ENCODE measurements around the gene ATF7IP2. TPM values are rescaled to one million over a fixed set of nuclear protein-coding genes. Genes with fewer than 3 reads are reported as not detected.
A peak's percentile ranks its signal among the peaks of the same experiment; 100 is the strongest.

ATF7IP2 gene
- total and polyA plus RNA-seq, 2 of the 13 experiments (the other 11 are each of a cell fraction or from before 2014, with no cell fraction given): 117 to 217 TPM

DNA sequence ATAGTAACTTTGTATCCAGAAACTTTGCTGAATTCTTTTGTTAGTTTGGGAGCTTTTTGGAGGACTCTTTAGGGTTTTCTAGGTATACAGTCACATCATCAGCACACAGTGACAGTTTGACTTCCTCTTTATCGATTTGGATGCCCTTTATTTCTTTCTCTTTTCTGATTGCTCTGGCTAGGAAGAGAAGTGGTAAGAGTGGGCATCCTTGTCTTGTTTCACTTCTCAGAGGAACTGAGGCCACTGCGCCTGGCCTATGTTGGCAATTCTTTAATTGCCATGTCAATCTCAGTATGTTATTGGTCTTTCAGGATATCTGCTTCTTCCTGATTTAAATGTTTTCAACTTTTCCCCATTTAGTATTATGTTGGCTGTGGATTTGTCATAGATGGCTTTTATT lies 24.6 kb downstream of the ATF7IP2 start:
- Histone ChIP-seq H3K79me2 (ENCODE audit: insufficient read depth, low read length) (peaks cover 87% of the 10 kb centered on the region), H3K4me1 (ENCODE audit: insufficient read depth, low read length) (peaks cover 34% of the 10 kb centered on the region), H3K9ac (ENCODE audit: insufficient read depth, low read depth, low read length) (no peak overlapping the region), H3K4me2 (ENCODE audit: low read depth, low read length) (no peak overlapping the region), H3K27me3 (ENCODE audit: control insufficient read depth in 1 of 2, insufficient read depth in 2 of 2, low read length in 2 of 2) (no peaks in the 10 kb centered on the region), H3K4me3 (replicated peaks in 1 of 3; ENCODE audit: insufficient read depth in 1 of 3, low read depth in 2 of 3, low read length in 3 of 3) (no peak overlapping the region), H3K36me3 (replicated peaks in 1 of 2; ENCODE audit: control insufficient read depth in 1 of 2, insufficient read depth in 2 of 2, low read length in 2 of 2) (peaks cover 5 to 23% of the 10 kb centered on the region in 2 experiments; a peak in 4 of 5 replicates), H4K20me1 (ENCODE audit: insufficient read depth, low read length) (no peaks in the 10 kb centered on the region), H2AFZ (ENCODE audit: low read length) (no peak overlapping the region), H3K27ac (ENCODE audit: extremely low read length, insufficient read depth, low read length) (no peak overlapping the region), H3K9me3 (ENCODE audit: low read length) (peaks cover 55% of the 10 kb centered on the region)
- DNase-seq (ENCODE audit: low spot score) (no peak), ATAC-seq (no peak), FAIRE-seq (no peak)
- CTCF ChIA-PET (ENCODE audit: low intra/inter-chr PET ratio, low total read pairs): no interaction called here
- in situ Hi-C loops (cut with HindIII; ENCODE audit: extremely low pct_ligation_motif_present, low pct_unique_long_range_greater_than_20kb): no loop called here
- intact Hi-C loops (cut with micrococcal nuclease; ENCODE audit: unreplicated experiment): no loop called here
- TSS peak; percentile 32 for BruUV-seq (replicated peaks)
- TF ChIP-seq, protein P1, sequence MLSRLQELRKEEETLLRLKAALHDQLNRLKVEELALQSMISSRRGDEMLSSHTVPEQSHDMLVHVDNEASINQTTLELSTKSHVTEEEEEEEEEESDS (CRISPR knock-in tag; IDR thresholded peaks at IDR 0.05; ENCODE audit: borderline replicate concordance): no peak
- TF ChIP-seq XBP1 (CRISPR knock-in tag; IDR thresholded peaks at IDR 0.05) (no peak), POLR2AphosphoS5 (IDR thresholded peaks at IDR 0.05; ENCODE audit: low read depth, low read length) (no peak), ZNF775 (CRISPR knock-in tag; IDR thresholded peaks at IDR 0.05; ENCODE audit: borderline replicate concordance) (no peak), ZNF333 (CRISPR knock-in tag; IDR thresholded peaks at IDR 0.05; ENCODE audit: borderline replicate concordance) (no peak), ZNF350 (CRISPR knock-in tag; IDR thresholded peaks at IDR 0.05; ENCODE audit: borderline replicate concordance, low read depth) (no peak), ZNF790 (CRISPR knock-in tag; IDR thresholded peaks at IDR 0.05; ENCODE audit: borderline replicate concordance) (no peak), ZNF136 (CRISPR knock-in tag; IDR thresholded peaks at IDR 0.05; ENCODE audit: low read depth) (no peak), MAZ (IDR thresholded peaks at IDR 0.05; ENCODE audit: borderline replicate concordance, low read depth, low read length) (no peak), MAZ (CRISPR knock-in tag; IDR thresholded peaks at IDR 0.05; ENCODE audit: low read depth) (no peak), ZNF543 (CRISPR knock-in tag; IDR thresholded peaks at IDR 0.05) (no peak)
- TF ChIP-seq, protein P2, sequence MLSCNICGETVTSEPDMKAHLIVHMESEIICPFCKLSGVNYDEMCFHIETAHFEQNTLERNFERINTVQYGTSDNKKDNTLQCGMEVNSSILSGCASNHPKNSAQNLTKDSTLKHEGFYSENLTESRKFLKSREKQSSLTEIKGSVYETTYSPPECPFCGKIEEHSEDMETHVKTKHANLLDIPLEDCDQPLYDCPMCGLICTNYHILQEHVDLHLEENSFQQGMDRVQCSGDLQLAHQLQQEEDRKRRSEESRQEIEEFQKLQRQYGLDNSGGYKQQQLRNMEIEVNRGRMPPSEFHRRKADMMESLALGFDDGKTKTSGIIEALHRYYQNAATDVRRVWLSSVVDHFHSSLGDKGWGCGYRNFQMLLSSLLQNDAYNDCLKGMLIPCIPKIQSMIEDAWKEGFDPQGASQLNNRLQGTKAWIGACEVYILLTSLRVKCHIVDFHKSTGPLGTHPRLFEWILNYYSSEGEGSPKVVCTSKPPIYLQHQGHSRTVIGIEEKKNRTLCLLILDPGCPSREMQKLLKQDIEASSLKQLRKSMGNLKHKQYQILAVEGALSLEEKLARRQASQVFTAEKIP (CRISPR knock-in tag; IDR thresholded peaks at IDR 0.05; ENCODE audit: borderline replicate concordance): no peak
- TF ChIP-seq, protein P3, sequence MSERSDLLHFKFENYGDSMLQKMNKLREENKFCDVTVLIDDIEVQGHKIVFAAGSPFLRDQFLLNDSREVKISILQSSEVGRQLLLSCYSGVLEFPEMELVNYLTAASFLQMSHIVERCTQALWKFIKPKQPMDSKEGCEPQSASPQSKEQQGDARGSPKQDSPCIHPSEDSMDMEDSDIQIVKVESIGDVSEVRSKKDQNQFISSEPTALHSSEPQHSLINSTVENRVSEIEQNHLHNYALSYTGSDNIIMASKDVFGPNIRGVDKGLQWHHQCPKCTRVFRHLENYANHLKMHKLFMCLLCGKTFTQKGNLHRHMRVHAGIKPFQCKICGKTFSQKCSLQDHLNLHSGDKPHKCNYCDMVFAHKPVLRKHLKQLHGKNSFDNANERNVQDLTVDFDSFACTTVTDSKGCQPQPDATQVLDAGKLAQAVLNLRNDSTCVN (CRISPR knock-in tag; IDR thresholded peaks at IDR 0.05; ENCODE audit: borderline replicate concordance): no peak
- TF ChIP-seq, protein P4, sequence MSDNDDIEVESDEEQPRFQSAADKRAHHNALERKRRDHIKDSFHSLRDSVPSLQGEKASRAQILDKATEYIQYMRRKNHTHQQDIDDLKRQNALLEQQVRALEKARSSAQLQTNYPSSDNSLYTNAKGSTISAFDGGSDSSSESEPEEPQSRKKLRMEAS (IDR thresholded peaks at IDR 0.05): no peak
- TF ChIP-seq, protein P5, sequence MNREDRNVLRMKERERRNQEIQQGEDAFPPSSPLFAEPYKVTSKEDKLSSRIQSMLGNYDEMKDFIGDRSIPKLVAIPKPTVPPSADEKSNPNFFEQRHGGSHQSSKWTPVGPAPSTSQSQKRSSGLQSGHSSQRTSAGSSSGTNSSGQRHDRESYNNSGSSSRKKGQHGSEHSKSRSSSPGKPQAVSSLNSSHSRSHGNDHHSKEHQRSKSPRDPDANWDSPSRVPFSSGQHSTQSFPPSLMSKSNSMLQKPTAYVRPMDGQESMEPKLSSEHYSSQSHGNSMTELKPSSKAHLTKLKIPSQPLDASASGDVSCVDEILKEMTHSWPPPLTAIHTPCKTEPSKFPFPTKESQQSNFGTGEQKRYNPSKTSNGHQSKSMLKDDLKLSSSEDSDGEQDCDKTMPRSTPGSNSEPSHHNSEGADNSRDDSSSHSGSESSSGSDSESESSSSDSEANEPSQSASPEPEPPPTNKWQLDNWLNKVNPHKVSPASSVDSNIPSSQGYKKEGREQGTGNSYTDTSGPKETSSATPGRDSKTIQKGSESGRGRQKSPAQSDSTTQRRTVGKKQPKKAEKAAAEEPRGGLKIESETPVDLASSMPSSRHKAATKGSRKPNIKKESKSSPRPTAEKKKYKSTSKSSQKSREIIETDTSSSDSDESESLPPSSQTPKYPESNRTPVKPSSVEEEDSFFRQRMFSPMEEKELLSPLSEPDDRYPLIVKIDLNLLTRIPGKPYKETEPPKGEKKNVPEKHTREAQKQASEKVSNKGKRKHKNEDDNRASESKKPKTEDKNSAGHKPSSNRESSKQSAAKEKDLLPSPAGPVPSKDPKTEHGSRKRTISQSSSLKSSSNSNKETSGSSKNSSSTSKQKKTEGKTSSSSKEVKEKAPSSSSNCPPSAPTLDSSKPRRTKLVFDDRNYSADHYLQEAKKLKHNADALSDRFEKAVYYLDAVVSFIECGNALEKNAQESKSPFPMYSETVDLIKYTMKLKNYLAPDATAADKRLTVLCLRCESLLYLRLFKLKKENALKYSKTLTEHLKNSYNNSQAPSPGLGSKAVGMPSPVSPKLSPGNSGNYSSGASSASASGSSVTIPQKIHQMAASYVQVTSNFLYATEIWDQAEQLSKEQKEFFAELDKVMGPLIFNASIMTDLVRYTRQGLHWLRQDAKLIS (CRISPR knock-in tag; IDR thresholded peaks at IDR 0.05): no peak
- TF ChIP-seq, protein P6, sequence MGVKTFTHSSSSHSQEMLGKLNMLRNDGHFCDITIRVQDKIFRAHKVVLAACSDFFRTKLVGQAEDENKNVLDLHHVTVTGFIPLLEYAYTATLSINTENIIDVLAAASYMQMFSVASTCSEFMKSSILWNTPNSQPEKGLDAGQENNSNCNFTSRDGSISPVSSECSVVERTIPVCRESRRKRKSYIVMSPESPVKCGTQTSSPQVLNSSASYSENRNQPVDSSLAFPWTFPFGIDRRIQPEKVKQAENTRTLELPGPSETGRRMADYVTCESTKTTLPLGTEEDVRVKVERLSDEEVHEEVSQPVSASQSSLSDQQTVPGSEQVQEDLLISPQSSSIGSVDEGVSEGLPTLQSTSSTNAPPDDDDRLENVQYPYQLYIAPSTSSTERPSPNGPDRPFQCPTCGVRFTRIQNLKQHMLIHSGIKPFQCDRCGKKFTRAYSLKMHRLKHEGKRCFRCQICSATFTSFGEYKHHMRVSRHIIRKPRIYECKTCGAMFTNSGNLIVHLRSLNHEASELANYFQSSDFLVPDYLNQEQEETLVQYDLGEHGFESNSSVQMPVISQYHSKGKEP (CRISPR knock-in tag; IDR thresholded peaks at IDR 0.05): no peak
- POLR2A ChIA-PET: no interaction called here
- 97% methylated on average over 2 of the region's 2 CpGs for WGBS (ENCODE audit: low lambda C conversion rate)
